ENCODE results near the gene CLEC14A. TPM values are rescaled to one million over a fixed set of nuclear protein-coding genes. Genes with fewer than 3 reads are reported as not detected.

CLEC14A gene
- 10 to 100 TPM; 15.3 to 16.8 (median 16.0) TPM for polyA plus RNA-seq (ENCODE audit: insufficient read length in 3 of 3)

GRCh38 chr14:38255673-38256532 is at the start of gene CLEC14A:
Gene CLEC14A, minus strand, starts transcription at chr14:38256093. Its CDS starts 71 bp downstream, at chr14:38256022.
- peak in 2 of 3 donors; percentile 19 to 26 for DNase-seq (ENCODE audit: low read depth in 3 of 3, low spot score in 2 of 3)

GRCh38 chr14:38302966-38303365 is 47.1 kb upstream of the CLEC14A start:
- DNase-seq (ENCODE audit: low read depth in 3 of 3, low spot score in 2 of 3): no peak

- DNase-seq (ENCODE audit: low read depth in 3 of 3, low spot score in 2 of 3): no peak
These were observed 46.1 kb upstream of the CLEC14A start for GRCh38 chr14:38302034-38302433.

- no peak for DNase-seq (ENCODE audit: low read depth in 3 of 3, low spot score in 2 of 3)
These were observed 41.8 kb upstream of the CLEC14A start for GRCh38 chr14:38297681-38298080.

- no peak for DNase-seq (ENCODE audit: low read depth in 3 of 3, low spot score in 2 of 3)
These were observed 36.0 kb upstream of the CLEC14A start for GRCh38 chr14:38291681-38292467.

- DNase-seq (ENCODE audit: low read depth in 3 of 3, low spot score in 2 of 3): no peak
These were observed 34.8 kb upstream of the CLEC14A start for GRCh38 chr14:38290601-38291188.

- no peak for DNase-seq (ENCODE audit: low read depth in 3 of 3, low spot score in 2 of 3)
These were observed 30.6 kb upstream of the CLEC14A start for GRCh38 chr14:38286452-38286851.

GRCh38 chr14:38285962-38286361 is 30.1 kb upstream of the CLEC14A start:
- DNase-seq (ENCODE audit: low read depth in 3 of 3, low spot score in 2 of 3): no peak

- DNase-seq (ENCODE audit: low read depth in 3 of 3, low spot score in 2 of 3): no peak
These were observed 27.0 kb upstream of the CLEC14A start for GRCh38 chr14:38282936-38283335.

- no peak for DNase-seq (ENCODE audit: low read depth in 3 of 3, low spot score in 2 of 3)
These were observed 24.2 kb upstream of the CLEC14A start for GRCh38 chr14:38280081-38280480.

GRCh38 chr14:38279572-38279971 is 23.7 kb upstream of the CLEC14A start:
- DNase-seq (ENCODE audit: low read depth in 3 of 3, low spot score in 2 of 3): no peak

GRCh38 chr14:38278035-38278434 is 22.1 kb upstream of the CLEC14A start:
- DNase-seq (ENCODE audit: low read depth in 3 of 3, low spot score in 2 of 3): no peak

- no peak for DNase-seq (ENCODE audit: low read depth in 3 of 3, low spot score in 2 of 3)
These were observed 7.0 kb upstream of the CLEC14A start for GRCh38 chr14:38262844-38263243.

GRCh38 chr14:38261620-38262019 is 5.7 kb upstream of the CLEC14A start:
- no peak for DNase-seq (ENCODE audit: low read depth in 3 of 3, low spot score in 2 of 3)

- no peak for DNase-seq (ENCODE audit: low read depth in 3 of 3, low spot score in 2 of 3)
These were observed 1.6 kb upstream of the CLEC14A start for GRCh38 chr14:38257507-38257906.

- DNase-seq (ENCODE audit: low read depth in 3 of 3, low spot score in 2 of 3): no peak
These were observed 594 bp upstream of the CLEC14A start for GRCh38 chr14:38256533-38256840.

GRCh38 chr14:38255408-38255672 is 553 bp downstream of the CLEC14A start:
- peak in 1 of 3 donors; percentile 18 for DNase-seq (ENCODE audit: low read depth in 3 of 3, low spot score in 2 of 3)

GRCh38 chr14:38254571-38255407 is 1.1 kb downstream of the CLEC14A start:
- DNase-seq (ENCODE audit: low read depth in 3 of 3, low spot score in 2 of 3): peak in 1 of 3 donors; percentile 17

- no peak for DNase-seq (ENCODE audit: low read depth in 3 of 3, low spot score in 2 of 3)
These were observed 2.2 kb downstream of the CLEC14A start for GRCh38 chr14:38253676-38254075.

- DNase-seq (ENCODE audit: low read depth in 3 of 3, low spot score in 2 of 3): no peak
These were observed 3.7 kb downstream of the CLEC14A start for GRCh38 chr14:38252066-38252710.

Data from right renal cortex interstitium (tissue), 3 donors.